ENCODE measurements around the gene ANKRD31. TPM values are rescaled to one million over a fixed set of nuclear protein-coding genes. Genes with fewer than 3 reads are reported as not detected.
"Not testable (repeated sequence)": the region's sequence is repeated elsewhere in the genome, so short reads cannot be mapped to it uniquely, and the experiment has no call there.

ANKRD31 gene
- polyA plus RNA-seq, 1 experiment, result 0.06 TPM

- CTCF ChIA-PET, result no interaction called here
- POLR2A ChIA-PET, result no interaction called here
- DNase-seq (ENCODE audit: low read depth, low spot score), result no peak
- no peaks in the 10 kb centered on the region for H3K9me3 ChIP-seq (ENCODE audit: control insufficient read depth, insufficient read depth, low read length)
- no peak overlapping the region for H3K4me3 ChIP-seq (ENCODE audit: low read depth, low read length)
- H3K27me3 ChIP-seq (ENCODE audit: control insufficient read depth, insufficient read depth, low read length), result no peaks in the 10 kb centered on the region
- TF ChIP-seq CTCF (IDR thresholded peaks at IDR 0.05; ENCODE audit: low read depth, low read length), result no peak
- no peak overlapping the region for H3K27ac ChIP-seq (ENCODE audit: low read depth, low read length)
Observed at GRCh38 chr5:75116856-75117255, 119.8 kb downstream of the ANKRD31 start.

- H3K9me3 ChIP-seq (ENCODE audit: control insufficient read depth, insufficient read depth, low read length); H3K27ac ChIP-seq (ENCODE audit: low read depth, low read length); H3K27me3 ChIP-seq (ENCODE audit: control insufficient read depth, insufficient read depth, low read length); POLR2A ChIA-PET; CTCF ChIA-PET; DNase-seq (ENCODE audit: low read depth, low spot score); H3K4me3 ChIP-seq (ENCODE audit: low read depth, low read length): not testable (repeated sequence)
Observed at GRCh38 chr5:75114311-75114710, 122.4 kb downstream of the ANKRD31 start.

- POLR2A ChIA-PET, result no interaction called here
- CTCF ChIA-PET, result no interaction called here
Observed at GRCh38 chr5:75113354-75114113, 123.1 kb downstream of the ANKRD31 start.

GRCh38 chr5:75108931-75109596, 127.6 kb downstream of the ANKRD31 start:
- no peak overlapping the region for H3K4me3 ChIP-seq (ENCODE audit: low read depth, low read length)
- TF ChIP-seq CTCF (IDR thresholded peaks at IDR 0.05; ENCODE audit: low read depth, low read length), result no peak
- H3K27me3 ChIP-seq (ENCODE audit: control insufficient read depth, insufficient read depth, low read length), result no peaks in the 10 kb centered on the region
- ChIA-PET POLR2A (no interaction called here), CTCF (no interaction called here)
- no peak for DNase-seq (ENCODE audit: low read depth, low spot score)
- no peak overlapping the region for H3K27ac ChIP-seq (ENCODE audit: low read depth, low read length)
- H3K9me3 ChIP-seq (ENCODE audit: control insufficient read depth, insufficient read depth, low read length), result no peaks in the 10 kb centered on the region

More at GRCh38 chr5:75113354-75114113, 123.1 kb downstream of the ANKRD31 start:
- Histone ChIP-seq H3K4me3 (ENCODE audit: low read depth, low read length) (no peak overlapping the region), H3K9me3 (ENCODE audit: control insufficient read depth, insufficient read depth, low read length) (no peaks in the 10 kb centered on the region), H3K27me3 (ENCODE audit: control insufficient read depth, insufficient read depth, low read length) (no peaks in the 10 kb centered on the region), H3K27ac (ENCODE audit: low read depth, low read length) (no peak overlapping the region)
- no peak for DNase-seq (ENCODE audit: low read depth, low spot score)
- TF ChIP-seq CTCF (IDR thresholded peaks at IDR 0.05; ENCODE audit: low read depth, low read length), result no peak

- no peak for DNase-seq (ENCODE audit: low read depth, low spot score)
- no peak for TF ChIP-seq CTCF (IDR thresholded peaks at IDR 0.05; ENCODE audit: low read depth, low read length)
- Histone ChIP-seq H3K4me3 (ENCODE audit: low read depth, low read length) (no peak overlapping the region), H3K27me3 (ENCODE audit: control insufficient read depth, insufficient read depth, low read length) (no peaks in the 10 kb centered on the region), H3K9me3 (ENCODE audit: control insufficient read depth, insufficient read depth, low read length) (no peaks in the 10 kb centered on the region), H3K27ac (ENCODE audit: low read depth, low read length) (no peak overlapping the region)
- CTCF ChIA-PET, result no interaction called here
- POLR2A ChIA-PET, result no interaction called here
Observed at GRCh38 chr5:75108515-75108914, 128.2 kb downstream of the ANKRD31 start.

- DNase-seq (ENCODE audit: low read depth, low spot score); POLR2A ChIA-PET; CTCF ChIA-PET; H3K4me3 ChIP-seq (ENCODE audit: low read depth, low read length); H3K27me3 ChIP-seq (ENCODE audit: control insufficient read depth, insufficient read depth, low read length); H3K9me3 ChIP-seq (ENCODE audit: control insufficient read depth, insufficient read depth, low read length); H3K27ac ChIP-seq (ENCODE audit: low read depth, low read length): not testable (repeated sequence)
Observed at GRCh38 chr5:75095956-75096355, 140.7 kb downstream of the ANKRD31 start.
